ENCODE data around the gene TMCO4. TPM values are rescaled to one million over a fixed set of nuclear protein-coding genes. Genes with fewer than 3 reads are reported as not detected.

The TMCO4 gene
- total RNA-seq, 2 experiments from 2014 or later = 1.2 to 8.1 TPM

DNA sequence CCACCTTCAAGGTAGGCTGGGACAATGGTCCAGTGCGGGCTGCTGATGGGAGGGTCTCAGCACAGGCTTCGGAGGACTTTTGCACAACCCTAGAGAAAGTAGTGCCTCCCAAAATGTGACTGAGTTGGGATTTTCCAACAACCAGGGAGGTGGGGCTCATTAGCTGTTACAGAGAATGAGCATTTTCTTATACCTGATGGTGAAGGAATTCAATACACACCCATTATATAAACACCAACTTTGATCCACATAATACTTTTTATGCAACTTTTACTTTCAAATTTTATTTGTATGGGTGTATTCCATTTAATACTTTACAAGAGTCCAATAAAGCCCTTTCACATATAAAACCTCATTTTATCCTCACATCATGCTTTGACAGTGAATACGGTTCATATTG is 46.6 kb upstream of the TMCO4 start:
- intact Hi-C loops (cut with micrococcal nuclease; ENCODE audit: unreplicated experiment) = no loop called here
- no peak for TF ChIP-seq CTCF (conservative IDR thresholded peaks at IDR 0.05; ENCODE audit: low read length)
- ChIA-PET POLR2A (interaction anchor here (0.5 kb wide), 1 partner anchor 500 kb away, joined by 6 read pairs; no protein-coding TSS in a partner anchor), CTCF (ENCODE audit: unreplicated experiment) (no interaction called here)
- H3K4me2 ChIP-seq (ENCODE audit: low read length) = no peak overlapping the region
- no TSS peak for BruUV-seq (replicated peaks)
- H2AFZ ChIP-seq (ENCODE audit: low read length) = no peak overlapping the region
- H3K27ac ChIP-seq (ENCODE audit: low read depth, low read length, poor library complexity, severe bottlenecking) = no peak overlapping the region
- no peaks in the 10 kb centered on the region for H3K36me3 ChIP-seq (ENCODE audit: insufficient read depth, low read length)
- no peaks in the 10 kb centered on the region for H4K20me1 ChIP-seq (ENCODE audit: insufficient read depth, low read length)
- DNase-seq (ENCODE audit: low spot score) = no peak
- H3K4me3 ChIP-seq (ENCODE audit: low read depth, low read length, poor library complexity, severe bottlenecking) = no peak overlapping the region
- H3K4me1 ChIP-seq (ENCODE audit: insufficient read depth, low read length, poor library complexity, severe bottlenecking) = no peaks in the 10 kb centered on the region
- H3K79me2 ChIP-seq (ENCODE audit: insufficient read depth, low read depth, low read length) = no peaks in the 10 kb centered on the region
- no peaks in the 10 kb centered on the region for H3K9me2 ChIP-seq (ENCODE audit: insufficient read depth, low read length)
- H3K9me3 ChIP-seq (ENCODE audit: low read length) = no peaks in the 10 kb centered on the region

GRCh38 chr1:19845555-19845954 is 45.8 kb upstream of the TMCO4 start:
- Histone ChIP-seq H3K79me2 (ENCODE audit: insufficient read depth, low read depth, low read length) (no peaks in the 10 kb centered on the region), H3K4me2 (ENCODE audit: low read length) (no peak overlapping the region), H3K4me1 (ENCODE audit: insufficient read depth, low read length, poor library complexity, severe bottlenecking) (no peaks in the 10 kb centered on the region), H3K9me2 (ENCODE audit: insufficient read depth, low read length) (no peaks in the 10 kb centered on the region), H3K36me3 (ENCODE audit: insufficient read depth, low read length) (no peaks in the 10 kb centered on the region), H3K27ac (ENCODE audit: low read depth, low read length, poor library complexity, severe bottlenecking) (no peak overlapping the region), H4K20me1 (ENCODE audit: insufficient read depth, low read length) (no peaks in the 10 kb centered on the region), H3K4me3 (ENCODE audit: low read depth, low read length, poor library complexity, severe bottlenecking) (no peak overlapping the region), H2AFZ (ENCODE audit: low read length) (no peak overlapping the region), H3K9me3 (ENCODE audit: low read length) (no peaks in the 10 kb centered on the region)
- intact Hi-C loops (cut with micrococcal nuclease; ENCODE audit: unreplicated experiment) = no loop called here
- TF ChIP-seq CTCF (conservative IDR thresholded peaks at IDR 0.05; ENCODE audit: low read length) = no peak
- POLR2A ChIA-PET = no interaction called here
- no TSS peak for BruUV-seq (replicated peaks)
- DNase-seq (ENCODE audit: low spot score) = no peak
- CTCF ChIA-PET (ENCODE audit: unreplicated experiment) = no interaction called here

DNA sequence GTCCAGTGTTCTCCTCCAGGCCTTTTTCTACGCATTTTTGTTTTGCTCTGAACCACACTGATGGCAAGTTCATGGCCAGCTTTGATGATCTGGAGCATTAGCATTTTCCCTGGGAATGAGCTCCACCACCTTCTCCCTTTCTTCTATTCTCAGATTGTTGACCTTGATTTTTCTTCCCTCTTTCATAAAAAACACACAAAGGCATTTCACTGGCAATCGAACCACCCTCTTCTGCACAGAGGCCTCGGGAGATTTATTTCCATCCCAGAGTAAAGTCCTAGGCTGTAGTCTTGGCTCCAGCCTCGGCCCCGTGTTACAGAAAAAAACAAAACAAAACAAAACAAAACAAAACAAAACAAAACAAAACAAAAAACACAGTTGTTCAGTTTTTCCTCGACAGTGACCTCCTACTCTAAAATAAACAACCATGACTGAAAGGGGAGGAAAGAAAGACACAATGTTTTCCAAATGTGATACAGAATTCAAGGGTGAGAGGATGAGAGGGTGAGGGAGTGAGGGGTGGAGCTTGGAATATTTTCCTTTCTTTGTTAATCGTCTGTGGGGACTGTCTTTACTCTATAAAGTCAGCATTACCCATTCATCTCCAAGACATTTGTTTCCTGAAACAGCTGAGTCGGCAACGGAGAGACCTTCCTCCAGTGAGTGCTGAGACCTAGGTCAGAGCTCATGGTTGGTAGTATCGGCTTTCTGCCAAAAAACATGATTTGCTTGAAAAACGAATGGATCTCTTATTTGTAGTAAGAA is 45.2 kb upstream of the TMCO4 start:
- TF ChIP-seq EZH2phosphoT487 (IDR thresholded peaks at IDR 0.05; ENCODE audit: borderline replicate concordance, low read depth, low read length) = no peak
- TF ChIP-seq CTCF (conservative IDR thresholded peaks at IDR 0.05; ENCODE audit: low read length) = no peak

More for the DNA sequence above, 45.2 kb upstream of the TMCO4 start:
- intact Hi-C loops (cut with micrococcal nuclease; ENCODE audit: unreplicated experiment) = no loop called here
- no peaks in the 10 kb centered on the region for H3K9me2 ChIP-seq (ENCODE audit: insufficient read depth, low read length)
- H2AFZ ChIP-seq (ENCODE audit: low read length) = no peak overlapping the region
- no TSS peak for BruUV-seq (replicated peaks)
- H4K20me1 ChIP-seq (ENCODE audit: insufficient read depth, low read length) = no peaks in the 10 kb centered on the region
- CTCF ChIA-PET (ENCODE audit: unreplicated experiment) = no interaction called here
- no peak for DNase-seq (ENCODE audit: low spot score)
- H3K4me1 ChIP-seq (ENCODE audit: insufficient read depth, low read length, poor library complexity, severe bottlenecking) = no peaks in the 10 kb centered on the region
- POLR2A ChIA-PET = no interaction called here
- H3K36me3 ChIP-seq (ENCODE audit: insufficient read depth, low read length) = no peaks in the 10 kb centered on the region
- H3K4me3 ChIP-seq (ENCODE audit: low read depth, low read length, poor library complexity, severe bottlenecking) = no peak overlapping the region
- H3K79me2 ChIP-seq (ENCODE audit: insufficient read depth, low read depth, low read length) = no peaks in the 10 kb centered on the region
- H3K27ac ChIP-seq (ENCODE audit: low read depth, low read length, poor library complexity, severe bottlenecking) = no peak overlapping the region
- H3K4me2 ChIP-seq (ENCODE audit: low read length) = no peak overlapping the region
- H3K9me3 ChIP-seq (ENCODE audit: low read length) = no peaks in the 10 kb centered on the region
